Measurements from ENCODE around the gene HOXA5. TPM values are rescaled to one million over a fixed set of nuclear protein-coding genes. Genes with fewer than 3 reads are reported as not detected.

Gene HOXA5
- total and polyA plus RNA-seq, 11 donors = 0.07 to 2.8 (median 0.36) TPM; not detected in 7

DNA sequence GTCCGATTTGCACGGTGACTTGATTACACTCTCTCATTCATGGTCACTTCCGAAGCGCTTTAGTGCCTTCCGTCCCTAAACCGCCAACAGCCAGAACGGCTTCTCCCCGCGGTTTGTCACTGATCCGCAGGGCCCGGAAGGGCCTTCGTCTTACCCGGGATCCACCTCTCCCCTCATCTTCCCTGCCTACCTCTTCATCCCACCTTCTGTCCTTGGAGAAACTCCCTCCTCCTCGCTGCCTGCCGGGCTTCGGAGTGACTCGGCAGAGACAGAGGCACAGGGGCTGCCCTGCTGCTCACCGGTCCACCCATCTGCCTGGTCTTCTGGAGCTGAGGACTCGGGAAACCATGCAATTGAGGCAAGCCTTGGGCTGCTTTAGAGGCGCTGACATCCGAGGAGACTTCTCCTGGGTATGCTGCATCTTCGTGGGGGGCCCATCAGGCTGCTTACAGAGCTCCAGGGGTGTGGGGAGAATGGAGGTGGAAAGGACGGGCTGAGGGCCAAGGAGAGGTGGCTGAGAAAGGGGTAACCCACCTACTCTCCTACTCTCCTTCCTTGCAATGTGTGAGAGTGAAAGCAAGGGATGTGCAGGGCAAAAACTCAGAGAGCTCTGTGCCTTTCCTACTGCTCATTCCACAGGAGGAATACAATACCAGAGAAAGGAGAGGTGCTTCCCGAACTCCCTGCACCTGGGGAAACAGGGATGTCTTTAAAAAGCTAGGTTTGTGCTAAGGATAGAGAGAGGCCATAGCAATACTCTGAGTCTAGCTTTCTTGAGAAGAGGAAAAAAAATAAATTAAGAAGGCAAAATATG lies 42.6 kb upstream of the HOXA5 start:
- TF ChIP-seq POLR2A (IDR thresholded peaks at IDR 0.05) = no peak
- TF ChIP-seq, protein P1, sequence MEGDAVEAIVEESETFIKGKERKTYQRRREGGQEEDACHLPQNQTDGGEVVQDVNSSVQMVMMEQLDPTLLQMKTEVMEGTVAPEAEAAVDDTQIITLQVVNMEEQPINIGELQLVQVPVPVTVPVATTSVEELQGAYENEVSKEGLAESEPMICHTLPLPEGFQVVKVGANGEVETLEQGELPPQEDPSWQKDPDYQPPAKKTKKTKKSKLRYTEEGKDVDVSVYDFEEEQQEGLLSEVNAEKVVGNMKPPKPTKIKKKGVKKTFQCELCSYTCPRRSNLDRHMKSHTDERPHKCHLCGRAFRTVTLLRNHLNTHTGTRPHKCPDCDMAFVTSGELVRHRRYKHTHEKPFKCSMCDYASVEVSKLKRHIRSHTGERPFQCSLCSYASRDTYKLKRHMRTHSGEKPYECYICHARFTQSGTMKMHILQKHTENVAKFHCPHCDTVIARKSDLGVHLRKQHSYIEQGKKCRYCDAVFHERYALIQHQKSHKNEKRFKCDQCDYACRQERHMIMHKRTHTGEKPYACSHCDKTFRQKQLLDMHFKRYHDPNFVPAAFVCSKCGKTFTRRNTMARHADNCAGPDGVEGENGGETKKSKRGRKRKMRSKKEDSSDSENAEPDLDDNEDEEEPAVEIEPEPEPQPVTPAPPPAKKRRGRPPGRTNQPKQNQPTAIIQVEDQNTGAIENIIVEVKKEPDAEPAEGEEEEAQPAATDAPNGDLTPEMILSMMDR (IDR thresholded peaks at IDR 0.05) = no peak
- DNase-seq (no peak), ATAC-seq (no peak)
- intact Hi-C loops (cut with DNase I) = no loop called here
- Histone ChIP-seq H3K36me3 (no peaks in the 10 kb centered on the region), H3K27me3 (peaks cover 83 to 100% (median 100%) of the 10 kb centered on the region in 9 donors), H3K9me3 (no peaks in the 10 kb centered on the region), H3K4me3 (no peak overlapping the region), H3K4me1 (peaks cover 4 to 55% (median 33%) of the 10 kb centered on the region in 12 donors), H3K27ac (peak overlapping the region in 1 of 12 donors; percentile 91)
- 4 to 13% (median 10%) methylated on average over 22 to 24 of the region's 24 CpGs for WGBS, 4 donors

DNA sequence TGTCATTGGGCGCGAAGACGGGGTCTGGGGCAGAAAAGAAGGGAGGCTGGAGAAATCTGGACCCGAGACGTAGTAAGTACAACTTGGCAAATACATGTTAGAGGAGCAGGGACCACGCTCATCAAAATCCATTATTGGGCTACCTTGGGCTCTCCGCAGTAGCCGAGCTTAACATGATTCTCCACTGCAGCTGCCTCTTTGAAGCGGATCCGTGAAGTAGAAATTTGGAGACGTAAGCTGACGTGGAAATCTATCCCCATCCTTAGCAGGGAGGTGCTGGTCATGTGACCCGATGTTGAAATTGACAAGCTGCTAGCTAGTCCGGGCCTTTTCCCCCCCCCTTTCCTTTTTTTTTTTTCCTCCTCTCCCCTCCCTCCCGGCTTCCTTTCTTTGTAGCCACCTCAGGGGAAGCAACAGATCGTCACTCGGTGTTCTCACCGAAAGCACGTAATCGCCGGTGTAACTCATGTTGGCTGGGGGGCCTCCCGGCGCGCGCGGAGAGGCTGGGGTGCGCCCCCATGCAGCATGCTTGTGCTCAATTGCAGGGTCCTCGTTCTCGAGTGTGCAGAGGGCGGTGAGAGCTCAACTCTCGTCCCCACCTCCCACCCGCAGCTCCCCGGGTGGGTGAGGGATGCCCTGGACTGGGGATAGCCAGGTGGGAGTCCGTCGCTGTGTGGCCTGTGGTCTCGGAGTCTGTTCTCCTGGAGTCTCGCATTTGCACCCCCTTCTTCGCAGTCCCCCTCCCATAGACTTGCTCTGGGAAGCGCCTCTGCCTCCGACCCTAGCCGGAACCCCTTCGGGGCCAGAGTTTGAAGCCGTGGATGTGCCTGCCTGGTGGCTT lies 41.8 kb upstream of the HOXA5 start, which contains the start of gene HOXA11:
Gene HOXA11 (minus strand): TSS at position 220 of the 841 bp plus-strand sequence. CDS start 88 bp downstream, at position 132.
- 4 to 6% (median 5%) methylated on average over 30 to 43 of the region's 43 CpGs for WGBS, 4 donors
- peak within 1 kb of the TSS; percentile 19 to 58 (median 36) for H3K4me3 ChIP-seq
- H3K36me3 ChIP-seq = no peaks in the 10 kb centered on the region
- peaks cover 4 to 55% (median 33%) of the 10 kb centered on the region in 12 donors for H3K4me1 ChIP-seq
- H3K9me3 ChIP-seq = no peaks in the 10 kb centered on the region
- peak within 1 kb of the TSS in 1 of 12 donors; percentile 91 for H3K27ac ChIP-seq
- ATAC-seq = peak in 1 of 4 donors; percentile 11
- intact Hi-C loops (cut with DNase I) = no loop called here
- no peak for TF ChIP-seq POLR2A (IDR thresholded peaks at IDR 0.05)
- TF ChIP-seq, protein P1 (IDR thresholded peaks at IDR 0.05) = no peak
- peak in 1 of 5 donors; percentile 55 for DNase-seq
- H3K27me3 ChIP-seq = peaks cover 83 to 100% (median 100%) of the 10 kb centered on the region in 9 donors

DNA sequence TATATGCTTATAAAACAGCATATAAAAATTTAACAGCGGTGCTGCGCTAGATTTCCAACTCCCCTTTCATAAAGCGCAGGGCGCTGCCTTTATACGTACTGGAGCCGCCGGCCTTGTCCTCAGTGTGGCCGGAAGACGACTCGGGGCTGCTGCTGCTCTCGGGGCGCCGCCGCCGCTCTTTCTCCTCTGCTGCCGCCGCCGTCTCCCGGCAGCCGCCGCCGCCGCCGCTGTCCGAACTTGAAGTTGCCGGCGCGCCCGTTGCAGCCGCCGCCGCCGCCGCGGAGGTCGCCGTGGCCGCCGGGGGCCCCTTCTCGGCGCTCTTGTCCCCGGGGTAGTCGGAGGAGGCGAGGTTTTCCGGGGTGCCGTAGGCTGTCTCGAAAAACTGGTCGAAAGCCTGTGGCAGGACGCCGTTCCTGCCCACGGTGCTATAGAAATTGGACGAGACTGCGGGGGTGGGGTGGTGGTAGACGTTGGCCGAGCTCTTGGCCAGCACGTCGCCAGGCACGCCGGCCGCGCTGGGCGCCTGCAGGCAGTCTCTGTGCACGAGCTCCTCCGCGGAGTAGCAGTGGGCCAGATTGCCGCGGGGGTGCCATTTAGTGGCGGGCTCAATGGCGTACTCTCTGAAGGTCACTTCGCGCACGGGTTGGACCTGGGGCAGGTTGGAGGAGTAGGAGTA lies 41.0 kb upstream of the HOXA5 start:
- TF ChIP-seq, protein P1 (IDR thresholded peaks at IDR 0.05) = no peak
- TF ChIP-seq POLR2A (IDR thresholded peaks at IDR 0.05) = no peak
- peak in 1 of 5 donors; percentile 68 for DNase-seq
- intact Hi-C loops (cut with DNase I) = no loop called here
- Histone ChIP-seq H3K4me3 (peak overlapping the region; percentile 19 to 58 (median 36)), H3K9me3 (no peaks in the 10 kb centered on the region), H3K36me3 (no peaks in the 10 kb centered on the region), H3K27me3 (peaks cover 84 to 100% (median 100%) of the 10 kb centered on the region in 9 donors), H3K27ac (peak overlapping the region in 1 of 12 donors; percentile 91), H3K4me1 (peaks cover 4 to 59% (median 39%) of the 10 kb centered on the region in 12 donors)
- no peak for ATAC-seq
- 1 to 5% (median 3%) methylated on average over 34 to 72 of the region's 72 CpGs for WGBS, 4 donors

Measured in heart left ventricle (tissue), 16 donors.